ENCODE data around the gene FNBP1L.
"Not testable (repeated sequence)": the region's sequence is repeated elsewhere in the genome, so short reads cannot be mapped to it uniquely, and the experiment has no call there.

Gene FNBP1L

GRCh38 chr1:93468662-93469061 is 20.7 kb downstream of the FNBP1L start:
- no peak for TF ChIP-seq CTCF (IDR thresholded peaks at IDR 0.05; ENCODE audit: borderline replicate concordance, insufficient read depth, low read depth, low read length)
- H3K4me3 ChIP-seq (ENCODE audit: low read depth, low read length): no peak overlapping the region

GRCh38 chr1:93469223-93469622 is 21.3 kb downstream of the FNBP1L start:
- H3K4me3 ChIP-seq (ENCODE audit: low read depth, low read length): not testable (repeated sequence)

DNA sequence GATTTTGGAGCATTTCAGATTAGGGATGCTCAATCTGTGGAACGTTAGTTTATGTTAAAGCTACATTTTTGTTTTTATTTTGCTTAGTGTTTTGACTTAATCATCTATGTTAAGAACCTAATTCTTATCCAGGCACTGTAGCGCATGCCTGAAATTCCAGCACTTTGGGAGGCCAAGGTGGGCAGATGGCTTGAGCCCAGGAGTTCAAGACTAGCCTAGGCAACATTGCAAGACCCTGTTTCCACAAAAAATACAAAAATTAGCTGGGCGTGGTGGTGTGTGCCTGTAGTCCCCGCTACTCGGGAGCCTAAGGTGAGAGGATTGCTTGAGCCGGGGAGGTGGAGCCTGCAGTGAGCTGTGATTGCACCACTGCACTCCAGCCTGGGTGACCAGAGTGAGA is 23.4 kb downstream of the FNBP1L start:
- no peak for TF ChIP-seq CTCF (IDR thresholded peaks at IDR 0.05; ENCODE audit: borderline replicate concordance, insufficient read depth, low read depth, low read length)
- H3K4me3 ChIP-seq (ENCODE audit: low read depth, low read length): no peak overlapping the region

DNA sequence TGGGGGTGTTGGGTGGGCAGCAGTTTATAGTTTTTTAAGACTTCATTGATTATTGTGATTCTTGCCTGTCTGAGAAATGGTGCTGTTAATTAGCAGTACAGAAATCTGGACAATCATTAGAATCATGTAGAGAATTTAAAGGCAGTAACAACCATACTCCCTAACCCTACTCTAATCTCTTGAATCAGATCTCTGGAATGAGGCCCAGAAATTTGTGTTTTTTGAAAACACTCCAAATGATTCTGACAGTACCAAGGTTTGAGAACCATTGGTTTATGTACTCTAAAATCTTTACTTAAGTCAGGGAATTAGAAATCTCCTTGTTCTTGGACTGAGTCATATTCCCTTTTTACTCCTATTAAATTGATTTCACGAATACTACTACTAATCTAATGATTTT is 24.0 kb downstream of the FNBP1L start:
- no peak for TF ChIP-seq CTCF (IDR thresholded peaks at IDR 0.05; ENCODE audit: borderline replicate concordance, insufficient read depth, low read depth, low read length)
- H3K4me3 ChIP-seq (ENCODE audit: low read depth, low read length): no peak overlapping the region

DNA sequence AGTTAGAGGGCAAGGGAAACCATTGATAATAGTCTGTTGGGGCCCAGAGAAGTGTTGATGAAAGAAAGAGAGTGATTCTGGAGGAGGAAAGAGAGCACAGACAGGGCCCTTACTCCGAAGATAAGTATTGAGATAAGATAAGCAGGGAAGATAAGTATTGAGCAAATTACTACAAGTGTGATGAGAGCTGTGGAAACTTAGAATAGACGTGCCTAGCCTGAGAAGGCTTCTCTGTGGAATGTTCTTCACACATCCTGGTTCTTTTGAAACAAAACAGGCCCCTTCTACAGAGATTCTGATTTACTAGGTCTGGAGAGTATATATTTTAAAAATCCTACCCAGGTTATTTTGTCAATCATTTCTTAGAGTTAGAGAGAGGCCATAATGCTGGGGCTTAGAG is 26.4 kb downstream of the FNBP1L start:
- H3K4me3 ChIP-seq (ENCODE audit: low read depth, low read length): no peak overlapping the region
- no peak for TF ChIP-seq CTCF (IDR thresholded peaks at IDR 0.05; ENCODE audit: borderline replicate concordance, insufficient read depth, low read depth, low read length)

- H3K4me3 ChIP-seq (ENCODE audit: low read depth, low read length): no peak overlapping the region
- TF ChIP-seq CTCF (IDR thresholded peaks at IDR 0.05; ENCODE audit: borderline replicate concordance, insufficient read depth, low read depth, low read length): no peak
These were observed 27.8 kb downstream of the FNBP1L start for GRCh38 chr1:93475681-93476080.

GRCh38 chr1:93479133-93479745 is 31.3 kb downstream of the FNBP1L start:
- not testable (repeated sequence) for H3K4me3 ChIP-seq (ENCODE audit: low read depth, low read length)

- H3K4me3 ChIP-seq (ENCODE audit: low read depth, low read length): not testable (repeated sequence)
These were observed 34.0 kb downstream of the FNBP1L start for GRCh38 chr1:93481899-93482298.

DNA sequence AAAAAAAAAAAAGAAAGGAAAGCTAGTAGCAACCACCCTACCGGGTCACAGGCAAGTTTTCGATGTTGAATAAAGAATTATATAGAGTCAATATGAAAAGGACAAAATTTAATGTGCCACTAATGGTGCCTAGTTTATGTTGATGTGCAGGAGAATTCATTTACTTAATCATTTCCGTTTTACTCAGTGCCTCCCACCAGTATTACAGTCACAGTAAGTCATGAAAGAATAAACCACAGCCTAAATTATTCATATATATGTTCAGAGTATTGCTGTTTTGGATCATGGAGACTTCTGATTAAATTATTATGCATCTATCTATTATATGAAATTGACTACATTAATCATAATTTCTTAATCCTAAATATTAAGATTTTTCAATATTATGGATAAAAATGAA is 35.3 kb downstream of the FNBP1L start:
- no peak for TF ChIP-seq CTCF (IDR thresholded peaks at IDR 0.05; ENCODE audit: borderline replicate concordance, insufficient read depth, low read depth, low read length)
- H3K4me3 ChIP-seq (ENCODE audit: low read depth, low read length): no peak overlapping the region
